Measurements from ENCODE around the gene SSX2B. TPM values are rescaled to one million over a fixed set of nuclear protein-coding genes. Genes with fewer than 3 reads are reported as not detected.
"Not testable (repeated sequence)": the region's sequence is repeated elsewhere in the genome, so short reads cannot be mapped to it uniquely, and the experiment has no call there.

Gene SSX2B
- total RNA-seq = not detected

GRCh38 chrX:52750952-52751351, at the start of gene SSX2B:
TSS of gene SSX2B (plus strand) at chrX:52751252. CDS start at chrX:52752681, 1,429 bp downstream.
- CTCF ChIA-PET; H3K4me1 Mint-ChIP-seq; H3K36me3 Mint-ChIP-seq; H3K27me3 Mint-ChIP-seq; H3K9me3 Mint-ChIP-seq (ENCODE audit: low read depth); ATAC-seq; DNase-seq; H3K27ac Mint-ChIP-seq; H3K4me3 Mint-ChIP-seq: not testable (repeated sequence)

- CTCF ChIA-PET; H3K36me3 Mint-ChIP-seq; H3K4me3 Mint-ChIP-seq; ATAC-seq; DNase-seq; H3K4me1 Mint-ChIP-seq; H3K27ac Mint-ChIP-seq; H3K9me3 Mint-ChIP-seq (ENCODE audit: low read depth); H3K27me3 Mint-ChIP-seq: not testable (repeated sequence)
Measured at GRCh38 chrX:52707078-52707477, 44.0 kb upstream of the SSX2B start, which contains the start of gene SSX2. TSS of gene SSX2 (minus strand) at chrX:52707178. CDS start at chrX:52705749, 1,429 bp downstream.

- ATAC-seq; H3K9me3 Mint-ChIP-seq (ENCODE audit: low read depth): not testable (repeated sequence)
Measured at GRCh38 chrX:52765983-52766382, 14.9 kb downstream of the SSX2B start.

GRCh38 chrX:52773504-52773903, 22.5 kb downstream of the SSX2B start:
- H3K27ac Mint-ChIP-seq; H3K27me3 Mint-ChIP-seq; H3K9me3 Mint-ChIP-seq (ENCODE audit: low read depth); ATAC-seq; DNase-seq; H3K4me3 Mint-ChIP-seq; CTCF ChIA-PET; H3K36me3 Mint-ChIP-seq; H3K4me1 Mint-ChIP-seq: not testable (repeated sequence)

More at GRCh38 chrX:52765983-52766382, 14.9 kb downstream of the SSX2B start:
- CTCF ChIA-PET, H3K36me3 Mint-ChIP-seq, H3K4me1 Mint-ChIP-seq, H3K4me3 Mint-ChIP-seq, DNase-seq, H3K27ac Mint-ChIP-seq, H3K27me3 Mint-ChIP-seq: not testable (repeated sequence)

- H3K9me3 Mint-ChIP-seq (ENCODE audit: low read depth); H3K27ac Mint-ChIP-seq; CTCF ChIA-PET; H3K36me3 Mint-ChIP-seq; H3K27me3 Mint-ChIP-seq; DNase-seq; H3K4me3 Mint-ChIP-seq; H3K4me1 Mint-ChIP-seq; ATAC-seq: not testable (repeated sequence)
Measured at GRCh38 chrX:52797327-52797726, 46.3 kb downstream of the SSX2B start, which contains the start of gene SPANXN5. TSS of gene SPANXN5 (minus strand) at chrX:52797427. CDS start at chrX:52797348, 79 bp downstream.

GRCh38 chrX:52804876-52805275, 53.8 kb downstream of the SSX2B start:
- H3K36me3 Mint-ChIP-seq; H3K27me3 Mint-ChIP-seq; H3K9me3 Mint-ChIP-seq (ENCODE audit: low read depth); DNase-seq; H3K4me3 Mint-ChIP-seq; H3K4me1 Mint-ChIP-seq; ATAC-seq; H3K27ac Mint-ChIP-seq; CTCF ChIA-PET: not testable (repeated sequence)

Other genes with a start within 250 kb of the SSX2B start
- gene XAGE1B, start 234.2 kb upstream of the SSX2B start, total RNA-seq = not detected
- not detected for gene SSX7, start 96.4 kb upstream of the SSX2B start, total RNA-seq
- not detected for gene SSX2, start 44.1 kb upstream of the SSX2B start, total RNA-seq
- gene SPANXN5, start 46.2 kb downstream of the SSX2B start, total RNA-seq = not detected
- gene XAGE5, start 60.0 kb downstream of the SSX2B start, total RNA-seq = not detected
- gene XAGE3, start 116.8 kb downstream of the SSX2B start, total RNA-seq = not detected
- 10 to 100 TPM; 13.3 to 20.2 TPM for gene FAM156B, start 146.1 kb downstream of the SSX2B start, total RNA-seq
- gene FAM156A, start 207.3 kb downstream of the SSX2B start, total RNA-seq = 10 to 100 TPM; 22.6 to 25.1 TPM